Ishikawa (cell line): Measurements from ENCODE around the gene PDIA3.

Source experiments
- CEBPB ChIP-seq: IDR thresholded peaks from 2 replicates; pipeline ENCODE4 v1.6.1; 2012
- CREB1 ChIP-seq: IDR thresholded peaks from 2 replicates; pipeline ENCODE4 v1.6.1; 2012; ENCODE audit warnings: low read depth
- EGR1 ChIP-seq: IDR thresholded peaks from 2 replicates; pipeline ENCODE4 v1.6.1; 2012
- EP300 ChIP-seq: IDR thresholded peaks from 2 replicates; pipeline ENCODE4 v1.6.1; 2012; ENCODE audit warnings: borderline replicate concordance
- FOXM1 ChIP-seq: IDR thresholded peaks from 2 replicates; pipeline ENCODE4 v1.6.1; 2012; ENCODE audit warnings: low read depth, borderline replicate concordance
- MAX ChIP-seq: IDR thresholded peaks from 2 replicates; pipeline ENCODE4 v1.6.1; 2012
- NFIC ChIP-seq: IDR thresholded peaks from 2 replicates; pipeline ENCODE4 v1.6.1; 2012
- RAD21 ChIP-seq: IDR thresholded peaks from 2 replicates; pipeline ENCODE4 v1.6.1; 2012; ENCODE audit warnings: low read depth
- REST ChIP-seq: IDR thresholded peaks from 2 replicates; pipeline ENCODE4 v1.6.1; 2012; ENCODE audit warnings: low read depth, mild to moderate bottlenecking
- TAF1 ChIP-seq: IDR thresholded peaks from 2 replicates; pipeline ENCODE4 v1.6.1; 2012; ENCODE audit warnings: low read depth, mild to moderate bottlenecking
- TCF12 ChIP-seq: IDR thresholded peaks from 2 replicates; pipeline ENCODE4 v1.6.1; 2012; ENCODE audit warnings: low read depth
- TEAD4 ChIP-seq: IDR thresholded peaks from 2 replicates; pipeline ENCODE4 v1.6.1; 2012
- USF1 ChIP-seq: IDR thresholded peaks from 2 replicates; pipeline ENCODE4 v1.6.1; 2012
- YY1 ChIP-seq: IDR thresholded peaks from 2 replicates; pipeline ENCODE4 v1.6.1; 2012; ENCODE audit warnings: low read depth
- ZBTB7A ChIP-seq: IDR thresholded peaks from 2 replicates; pipeline ENCODE4 v1.6.1; 2012; ENCODE audit warnings: low read depth

The PDIA3 gene

GRCh38 chr15:43795997-43796396, 49.8 kb downstream of the PDIA3 start:
- TF ChIP-seq USF1 (no peak), TCF12 (no peak), CREB1 (no peak), REST (no peak), RAD21 (no peak), EP300 (no peak), TAF1 (no peak), EGR1 (no peak), MAX (no peak), ZBTB7A (no peak), NFIC (no peak), YY1 (no peak), CEBPB (no peak), TEAD4 (no peak), FOXM1 (no peak)

GRCh38 chr15:43796566-43796965, 50.3 kb downstream of the PDIA3 start:
- TF ChIP-seq YY1 (no peak), FOXM1 (no peak), USF1 (no peak), CEBPB (no peak), TEAD4 (no peak), EP300 (no peak), CREB1 (no peak), MAX (no peak), TCF12 (no peak), RAD21 (no peak), NFIC (no peak), TAF1 (no peak), EGR1 (no peak), REST (no peak), ZBTB7A (no peak)

- TF ChIP-seq NFIC: no peak
- no peak for TF ChIP-seq USF1
- TF ChIP-seq TCF12: no peak
- TF ChIP-seq YY1: no peak
- no peak for TF ChIP-seq RAD21
- TF ChIP-seq FOXM1: no peak
- no peak for TF ChIP-seq EP300
- TF ChIP-seq CEBPB: no peak
- TF ChIP-seq CREB1: no peak
- TF ChIP-seq TAF1: no peak
- no peak for TF ChIP-seq REST
- no peak for TF ChIP-seq ZBTB7A
- TF ChIP-seq MAX: no peak
These were observed 53.1 kb downstream of the PDIA3 start for GRCh38 chr15:43799209-43799944.

- TF ChIP-seq REST: no peak
- TF ChIP-seq EGR1: no peak
- TF ChIP-seq RAD21: no peak
- TF ChIP-seq TCF12: no peak
- TF ChIP-seq USF1: no peak
- TF ChIP-seq EP300: no peak
These were observed 53.7 kb downstream of the PDIA3 start, which contains the start of gene SERINC4 for GRCh38 chr15:43799945-43800285. Gene SERINC4 (minus strand): TSS chr15:43800220. CDS start chr15:43799986, 234 bp downstream.
